CD4-positive, alpha-beta T cell (primary cell): ENCODE data around the gene DENND2A. TPM values are rescaled to one million over a fixed set of nuclear protein-coding genes. Genes with fewer than 3 reads are reported as not detected.

Experiments used
- ATAC-seq: fragments of 200-7000 bp; cut with Tn5 transposase; one replicate; pipeline ENCODE4 v1.10.0; 2022; ENCODE audit warnings: mild to moderate bottlenecking; ENCODE audit not compliant: poor library complexity
- CTCF ChIA-PET: fragments of 350-600 bp; sonication (Branson Sonifier 250); formaldehyde crosslinking; loops from one replicate; lab custom pipeline; 2021; ENCODE audit warnings: antibody characterized with exemption, inconsistent platforms; lab: Charles Lee
- POLR2A ChIA-PET: fragments of 350-600 bp; sonication (Branson Sonifier 250); formaldehyde crosslinking; loops from one replicate; lab custom pipeline; 2021; ENCODE audit warnings: antibody characterized with exemption, inconsistent platforms; lab: Charles Lee
- DNase-seq, 14 experiments: peaks; one replicate each; pipeline ENCODE4 v3.0.0-alpha.2; 2013 to 2020; ENCODE audit warnings: mixed read lengths in 2 of 14
- H3K27ac ChIP-seq, 2 donors: one replicate each; pipeline versions ENCODE4 v1.5.1 to v1.7.0; 2013; ENCODE audit warnings: low read length in 2 of 2, low read depth in 1 of 2, mild to moderate bottlenecking in 1 of 2
- H3K27me3 ChIP-seq, 2 experiments: 1 replicate in 1 of 2; 2 replicates in 1 of 2; pipeline versions ENCODE4 v1.6.1 to v1.7.0; 2013; ENCODE audit warnings: low read length in 2 of 2, control low read depth in 1 of 2, mild to moderate bottlenecking in 1 of 2, moderate library complexity in 1 of 2; ENCODE audit not compliant: insufficient read depth in 2 of 2, control insufficient read depth in 1 of 2
- H3K36me3 ChIP-seq: one replicate; pipeline ENCODE4 v1.6.1; 2013; ENCODE audit warnings: low read length, control low read depth; ENCODE audit not compliant: insufficient read depth
- H3K4me1 ChIP-seq: one replicate; pipeline ENCODE4 v1.6.1; 2013; ENCODE audit warnings: low read length, control low read depth; ENCODE audit not compliant: insufficient read depth
- H3K4me3 ChIP-seq: one replicate; pipeline ENCODE4 v1.5.1; 2013; ENCODE audit warnings: mild to moderate bottlenecking, low read length, moderate library complexity
- H3K9me3 ChIP-seq, 2 experiments: 1 replicate in 1 of 2; 2 replicates in 1 of 2; pipeline versions ENCODE4 v1.6.1 to v1.7.0; 2013; ENCODE audit warnings: low read length in 2 of 2, mild to moderate bottlenecking in 2 of 2, control low read depth in 1 of 2, moderate library complexity in 1 of 2; ENCODE audit not compliant: control insufficient read depth in 1 of 2, insufficient read depth in 1 of 2
- H3K27ac Mint-ChIP-seq: one replicate; pipeline ENCODE4 v1.8.0; 2020; ENCODE audit warnings: mixed read lengths
- H3K27me3 Mint-ChIP-seq: one replicate; pipeline ENCODE4 v1.8.0; 2021; ENCODE audit warnings: mixed read lengths
- H3K36me3 Mint-ChIP-seq: one replicate; pipeline ENCODE4 v1.8.0; 2021; ENCODE audit warnings: low read depth, mixed read lengths
- H3K4me1 Mint-ChIP-seq: one replicate; pipeline ENCODE4 v1.8.0; 2021; ENCODE audit warnings: low read depth, mixed read lengths
- H3K4me3 Mint-ChIP-seq: one replicate; pipeline ENCODE4 v1.8.0; 2020; ENCODE audit warnings: mild to moderate bottlenecking, mixed read lengths
- H3K9me3 Mint-ChIP-seq: one replicate; pipeline ENCODE4 v1.8.0; 2020; ENCODE audit warnings: mixed read lengths
- CTCF ChIP-seq: fragments of 200-600 bp; IDR thresholded peaks from one replicate; pipeline ENCODE4 v1.8.0; 2022; ENCODE audit warnings: antibody characterized with exemption, mild to moderate bottlenecking
- intact Hi-C, 2 experiments: fragments of 100-400 bp; cut with DNase I in 1 of 2; cut with micrococcal nuclease in 1 of 2; formaldehyde crosslinking; loops; one replicate each; pipeline versions ENCODE4 v1.15.1 to v1.9.0; 2023 to 2025; cut with DNase I, micrococcal nuclease
- total RNA-seq, 174 experiments: library from RNA in 2 of 174; stranded (reverse) in 2 of 174; gene quantifications; one replicate each; pipeline ENCODE4 v1.2.3 and lab custom pipeline; 2021 to 2026

The DENND2A gene
- total RNA-seq, 2 experiments from 2014 or later: not detected

- H3K27ac Mint-ChIP-seq: no peak overlapping the region
- no peak for ATAC-seq
- Histone ChIP-seq H3K9me3 (no peaks in the 10 kb centered on the region), H3K36me3 (no peaks in the 10 kb centered on the region), H3K27ac (no peak overlapping the region), H3K4me3 (no peak overlapping the region), H3K27me3 (peaks cover 0 to 3% of the 10 kb centered on the region in 2 experiments), H3K4me1 (no peaks in the 10 kb centered on the region)
- H3K9me3 Mint-ChIP-seq: no peaks in the 10 kb centered on the region
- ChIA-PET CTCF (interaction anchor here (0.7 kb wide), 2 partner anchors 191 to 324 kb away, joined by 3 to 4 read pairs; no protein-coding TSS in a partner anchor), POLR2A (interaction anchor here (0.6 kb wide), 1 partner anchor 61 kb away, joined by 5 read pairs; no protein-coding TSS in a partner anchor)
- H3K36me3 Mint-ChIP-seq: no peaks in the 10 kb centered on the region
- no peaks in the 10 kb centered on the region for H3K27me3 Mint-ChIP-seq
- H3K4me3 Mint-ChIP-seq: no peak overlapping the region
- H3K4me1 Mint-ChIP-seq: no peaks in the 10 kb centered on the region
- no peak for DNase-seq
- intact Hi-C loops: no loop called here
- no peak for TF ChIP-seq CTCF
Observed at GRCh38 chr7:140609646-140610045, 31.0 kb downstream of the DENND2A start.

- Mint-ChIP-seq H3K36me3 (no peaks in the 10 kb centered on the region), H3K4me3 (no peak overlapping the region), H3K9me3 (no peaks in the 10 kb centered on the region), H3K4me1 (no peaks in the 10 kb centered on the region), H3K27me3 (no peaks in the 10 kb centered on the region), H3K27ac (no peak overlapping the region)
- CTCF ChIA-PET: no interaction called here
- H3K27ac ChIP-seq: no peak overlapping the region
- no peak for DNase-seq
- no peak for TF ChIP-seq CTCF
- H3K4me1 ChIP-seq: no peaks in the 10 kb centered on the region
- no peaks in the 10 kb centered on the region for H3K9me3 ChIP-seq
- ATAC-seq: no peak
- intact Hi-C loops: no loop called here
- H3K4me3 ChIP-seq: no peak overlapping the region
- peaks cover 0 to 3% of the 10 kb centered on the region in 2 experiments for H3K27me3 ChIP-seq
- no peaks in the 10 kb centered on the region for H3K36me3 ChIP-seq
- POLR2A ChIA-PET: no interaction called here
Observed at GRCh38 chr7:140607441-140607989, 33.1 kb downstream of the DENND2A start.

- H3K36me3 Mint-ChIP-seq: no peaks in the 10 kb centered on the region
- H3K27me3 ChIP-seq: peaks cover 0 to 3% of the 10 kb centered on the region in 2 experiments
- H3K4me3 Mint-ChIP-seq: no peak overlapping the region
- TF ChIP-seq CTCF: no peak
- intact Hi-C loops: no loop called here
- DNase-seq (no peak), ATAC-seq (no peak)
- H3K9me3 Mint-ChIP-seq: no peaks in the 10 kb centered on the region
- no peak overlapping the region for H3K27ac ChIP-seq
- H3K4me1 ChIP-seq: no peaks in the 10 kb centered on the region
- no peak overlapping the region for H3K27ac Mint-ChIP-seq
- CTCF ChIA-PET: no interaction called here
- no peaks in the 10 kb centered on the region for H3K36me3 ChIP-seq
- H3K4me3 ChIP-seq: no peak overlapping the region
- H3K9me3 ChIP-seq: no peaks in the 10 kb centered on the region
- POLR2A ChIA-PET: no interaction called here
- peaks cover 8% of the 10 kb centered on the region for H3K27me3 Mint-ChIP-seq
- H3K4me1 Mint-ChIP-seq: no peaks in the 10 kb centered on the region
Observed at GRCh38 chr7:140605337-140605736, 35.3 kb downstream of the DENND2A start.
